Skeletal muscle satellite cell (primary cell): ENCODE results near the gene ARMC9.

Experiments used
- H3K27me3 ChIP-seq: 2 replicates; pipeline ENCODE4 v1.7.0; 2013; ENCODE audit warnings: low read length; ENCODE audit not compliant: control insufficient read depth, insufficient read depth
- H3K36me3 ChIP-seq: 2 replicates; pipeline ENCODE4 v1.7.0; 2013; ENCODE audit warnings: mild to moderate bottlenecking, control low read depth, low read length; ENCODE audit not compliant: insufficient read depth
- H3K4me1 ChIP-seq: 2 replicates; pipeline ENCODE4 v1.7.0; 2013; ENCODE audit warnings: low read length; ENCODE audit not compliant: control insufficient read depth, insufficient read depth
- H3K4me2 ChIP-seq: 2 replicates; pipeline ENCODE4 v1.7.0; 2013; ENCODE audit warnings: mild to moderate bottlenecking, low read length
- H3K4me3 ChIP-seq: 2 replicates; pipeline ENCODE4 v1.7.0; 2013; ENCODE audit warnings: low read length
- H3K9ac ChIP-seq: 2 replicates; pipeline ENCODE4 v1.7.0; 2013; ENCODE audit warnings: mild to moderate bottlenecking, low read depth, low read length, moderate library complexity
- H3K9me3 ChIP-seq: replicated peaks from 2 replicates; pipeline ENCODE4 v1.7.0; 2013; ENCODE audit warnings: mild to moderate bottlenecking, control low read depth, low read length

The ARMC9 gene

DNA sequence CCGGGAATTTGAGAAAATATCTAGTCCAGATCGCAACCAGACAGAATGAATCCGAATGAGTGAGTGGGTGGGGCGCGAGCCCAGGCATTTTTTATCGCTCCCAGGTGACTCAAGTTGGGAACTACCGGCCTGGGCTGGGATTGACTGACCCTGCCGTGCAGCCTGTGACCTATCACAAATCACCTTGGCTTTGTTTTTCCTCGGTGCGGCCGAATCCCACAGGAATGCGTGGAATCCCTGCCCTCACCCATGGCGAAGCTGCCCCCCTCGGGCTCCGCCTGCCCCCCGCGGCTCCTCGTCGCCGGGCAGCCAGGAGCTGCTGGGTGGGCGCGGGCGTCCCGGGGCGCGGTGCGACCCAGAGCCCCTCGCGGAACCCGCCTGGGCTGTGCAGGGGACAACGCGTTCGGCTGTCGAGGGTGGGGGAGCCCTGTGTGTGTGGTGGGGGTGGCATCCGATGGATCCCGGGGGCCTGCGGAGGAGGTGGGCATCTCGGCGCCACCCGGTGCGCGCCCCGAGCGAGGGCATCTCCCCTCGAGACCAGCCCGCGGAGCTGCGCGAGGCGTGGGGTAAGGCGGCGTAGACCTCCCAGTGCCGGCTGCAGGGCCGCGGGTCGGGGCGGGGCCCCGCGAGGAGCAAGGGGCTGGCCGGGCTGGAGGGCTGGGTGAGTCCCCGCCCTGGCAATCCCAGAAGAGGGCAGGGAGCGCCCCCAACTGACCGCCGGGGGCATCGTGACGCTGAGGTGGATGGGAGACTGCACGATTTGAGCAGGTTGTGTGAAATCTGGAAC, 213.6 kb downstream of the ARMC9 start:
- H3K9ac ChIP-seq, result peak overlapping the region; percentile 77
- peak overlapping the region; percentile 72 for H3K4me3 ChIP-seq
- H3K36me3 ChIP-seq, result no peaks in the 10 kb centered on the region
- no peaks in the 10 kb centered on the region for H3K27me3 ChIP-seq
- H3K4me2 ChIP-seq, result peak overlapping the region; percentile 92
- peaks cover 6% of the 10 kb centered on the region for H3K9me3 ChIP-seq
- peaks cover 9% of the 10 kb centered on the region for H3K4me1 ChIP-seq

DNA sequence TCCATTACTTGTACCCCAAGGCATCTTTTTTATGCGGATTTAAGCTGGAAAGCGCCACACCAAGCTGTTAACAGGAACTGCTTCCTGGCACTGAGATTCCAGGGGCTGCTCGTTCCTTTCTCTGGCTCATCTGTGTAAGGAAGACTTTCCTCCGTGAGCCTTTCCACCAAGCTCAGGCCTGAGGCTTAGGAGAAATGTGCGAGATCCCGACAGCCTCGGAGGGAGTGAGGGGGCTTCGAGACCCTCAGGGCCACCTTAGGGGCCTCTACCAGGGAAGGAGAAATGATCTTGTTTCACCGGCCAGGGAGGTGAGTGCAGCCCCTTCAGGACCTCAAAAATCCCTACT, 214.2 kb downstream of the ARMC9 start:
- Histone ChIP-seq H3K27me3 (peaks cover under 1% of the 10 kb centered on the region), H3K36me3 (no peaks in the 10 kb centered on the region), H3K4me3 (peak overlapping the region; percentile 72), H3K4me2 (peak overlapping the region; percentile 92), H3K4me1 (peaks cover 8% of the 10 kb centered on the region), H3K9ac (peak overlapping the region; percentile 48), H3K9me3 (peaks cover 6% of the 10 kb centered on the region)

DNA sequence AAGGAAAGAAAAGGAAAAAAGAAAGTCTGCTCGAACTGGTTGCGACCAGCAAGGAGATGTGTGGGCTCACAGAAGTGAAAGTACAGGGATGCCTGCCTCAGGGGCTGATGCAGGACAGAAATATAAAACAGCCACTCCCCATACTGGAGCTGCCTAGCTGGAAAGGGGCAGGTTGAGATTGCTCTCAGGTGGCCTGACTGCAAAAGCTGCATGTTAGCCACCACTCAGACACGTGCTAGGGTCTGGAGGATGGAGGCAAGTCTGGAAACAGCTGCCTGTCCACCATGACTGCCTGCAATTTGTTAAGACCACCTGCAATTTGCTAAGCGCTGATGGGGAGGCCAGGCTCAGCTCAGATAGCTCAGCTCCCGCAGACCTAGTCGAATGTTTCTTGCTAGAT, 215.0 kb downstream of the ARMC9 start:
- Histone ChIP-seq H3K4me1 (peaks cover 8% of the 10 kb centered on the region), H3K4me3 (no peak overlapping the region), H3K27me3 (peaks cover 4% of the 10 kb centered on the region), H3K9me3 (peaks cover 6% of the 10 kb centered on the region), H3K4me2 (no peak overlapping the region), H3K9ac (no peak overlapping the region), H3K36me3 (no peaks in the 10 kb centered on the region)

DNA sequence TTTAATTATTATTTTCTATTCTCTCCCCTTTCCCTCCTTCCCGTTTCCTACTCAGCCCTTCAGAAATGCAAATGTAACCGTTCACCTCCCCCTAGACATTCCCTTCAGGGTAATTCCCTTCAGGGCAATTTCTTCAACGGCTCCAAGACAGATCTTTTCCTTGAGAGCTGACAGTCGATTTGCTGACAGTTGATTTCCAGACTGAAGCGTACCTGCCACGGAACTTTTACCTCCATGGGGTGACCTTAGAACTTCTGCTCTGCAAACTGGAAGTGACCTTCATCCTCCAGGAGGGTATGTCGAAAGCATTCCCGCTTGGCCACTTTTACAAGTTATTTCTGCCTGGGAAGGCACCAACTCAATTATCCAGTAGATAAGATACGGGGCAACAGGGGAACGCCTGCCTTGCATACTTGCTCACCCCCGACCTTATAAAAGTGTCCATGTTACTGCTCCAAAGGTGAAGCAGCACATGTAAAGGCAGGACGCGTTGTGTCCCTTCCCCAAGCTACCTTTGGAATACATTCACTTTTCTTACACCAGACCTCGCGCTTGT, 215.6 kb downstream of the ARMC9 start:
- Histone ChIP-seq H3K4me3 (no peak overlapping the region), H3K9ac (no peak overlapping the region), H3K4me2 (no peak overlapping the region), H3K36me3 (no peaks in the 10 kb centered on the region), H3K4me1 (peaks cover 8% of the 10 kb centered on the region), H3K9me3 (peaks cover 6% of the 10 kb centered on the region), H3K27me3 (peaks cover 9% of the 10 kb centered on the region)

DNA sequence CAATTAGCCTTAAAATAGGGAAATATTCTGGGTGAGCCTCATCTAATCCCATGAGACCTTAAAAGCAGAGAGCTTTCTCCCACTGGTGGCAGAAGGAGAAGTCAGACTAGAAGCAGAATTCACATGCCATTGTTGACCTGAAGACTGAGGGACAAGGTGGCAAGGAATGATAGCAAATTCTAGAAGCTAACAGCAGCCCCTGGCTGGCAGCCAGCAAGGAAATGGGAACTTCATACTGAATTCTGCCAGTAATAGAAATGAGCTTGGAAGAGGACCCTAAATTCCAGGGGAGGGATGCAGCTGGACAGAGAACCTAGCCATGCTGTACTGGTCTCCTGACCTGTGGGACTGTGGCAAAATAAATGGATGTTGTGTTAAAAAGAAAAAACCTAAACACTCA, 216.6 kb downstream of the ARMC9 start:
- no peak overlapping the region for H3K9ac ChIP-seq
- H3K4me3 ChIP-seq, result no peak overlapping the region
- H3K36me3 ChIP-seq, result no peaks in the 10 kb centered on the region
- peaks cover 6% of the 10 kb centered on the region for H3K9me3 ChIP-seq
- peaks cover 8% of the 10 kb centered on the region for H3K4me1 ChIP-seq
- H3K4me2 ChIP-seq, result no peak overlapping the region
- peaks cover 16% of the 10 kb centered on the region for H3K27me3 ChIP-seq

DNA sequence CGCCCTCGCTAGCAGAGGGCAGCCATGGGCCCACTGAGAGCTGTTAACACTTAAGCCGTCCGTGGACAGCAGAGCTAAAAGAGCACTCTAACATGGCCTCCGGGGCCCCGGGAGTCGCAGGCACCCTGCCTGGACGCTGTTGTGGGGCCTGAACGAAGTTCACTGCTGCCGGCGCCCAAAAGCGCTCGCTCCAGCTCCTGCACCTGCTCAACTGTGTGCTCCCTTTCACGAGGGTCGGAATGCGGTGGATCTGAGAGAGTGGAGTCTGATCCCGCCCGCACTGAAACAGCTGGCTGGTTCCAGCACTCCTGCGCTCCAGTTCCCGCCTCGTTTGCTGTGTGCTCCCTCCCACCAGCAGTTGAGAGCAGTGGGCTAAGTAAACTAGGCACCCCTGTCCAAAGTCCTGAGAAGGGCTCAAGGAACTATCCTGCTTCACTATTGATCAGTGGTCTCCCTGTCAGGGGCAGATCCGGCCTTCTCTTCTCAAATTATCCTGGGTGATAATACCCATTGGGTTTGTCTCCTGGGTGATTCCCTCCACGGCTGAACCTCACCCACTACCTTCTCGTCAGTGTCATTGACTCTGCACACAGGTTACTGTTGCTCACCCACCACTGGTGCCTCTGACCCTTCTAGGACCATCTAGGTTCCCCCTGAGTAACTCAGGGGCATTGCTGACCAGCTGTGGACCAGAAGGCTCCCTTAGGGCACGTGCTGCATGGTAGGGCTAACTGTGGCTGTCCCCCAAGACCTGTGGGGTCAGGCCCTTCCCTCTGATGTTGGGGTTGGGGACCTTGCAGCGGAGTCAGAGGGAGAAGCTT, 220.6 kb downstream of the ARMC9 start:
- H3K4me1 ChIP-seq, result no peaks in the 10 kb centered on the region
- no peak overlapping the region for H3K4me3 ChIP-seq
- no peak overlapping the region for H3K4me2 ChIP-seq
- no peaks in the 10 kb centered on the region for H3K36me3 ChIP-seq
- no peak overlapping the region for H3K9ac ChIP-seq
- peaks cover 29% of the 10 kb centered on the region for H3K27me3 ChIP-seq
- H3K9me3 ChIP-seq, result no peaks in the 10 kb centered on the region

DNA sequence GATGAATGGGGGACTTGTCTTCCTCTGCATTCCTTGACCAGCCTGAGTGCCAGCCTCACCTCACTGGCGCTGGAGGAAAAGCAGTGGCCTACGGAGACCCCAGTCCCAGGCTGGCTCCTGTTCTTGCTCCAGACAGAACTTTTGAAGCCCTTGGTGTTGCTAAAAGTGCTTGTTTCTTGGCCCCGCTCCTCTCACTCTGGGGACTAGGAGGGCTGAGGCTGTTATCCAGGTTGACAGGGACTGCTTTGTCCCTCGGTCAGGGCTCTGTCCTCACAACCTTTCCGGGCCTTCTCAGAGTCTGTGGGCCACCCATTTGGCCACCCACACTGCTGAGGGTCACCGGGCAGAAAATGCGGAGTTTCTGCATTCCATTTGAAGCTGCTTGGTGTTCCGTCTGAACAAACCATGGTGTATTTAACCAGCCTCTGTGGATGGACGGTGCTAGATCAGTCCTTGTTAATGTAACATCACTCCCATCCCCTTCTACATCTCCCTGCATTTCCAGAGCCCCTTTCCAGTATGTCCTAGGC, 222.7 kb downstream of the ARMC9 start:
- H3K9me3 ChIP-seq, result no peaks in the 10 kb centered on the region
- no peaks in the 10 kb centered on the region for H3K4me1 ChIP-seq
- no peak overlapping the region for H3K4me2 ChIP-seq
- H3K27me3 ChIP-seq, result peaks cover 34% of the 10 kb centered on the region
- H3K4me3 ChIP-seq, result no peak overlapping the region
- H3K9ac ChIP-seq, result no peak overlapping the region
- no peaks in the 10 kb centered on the region for H3K36me3 ChIP-seq

DNA sequence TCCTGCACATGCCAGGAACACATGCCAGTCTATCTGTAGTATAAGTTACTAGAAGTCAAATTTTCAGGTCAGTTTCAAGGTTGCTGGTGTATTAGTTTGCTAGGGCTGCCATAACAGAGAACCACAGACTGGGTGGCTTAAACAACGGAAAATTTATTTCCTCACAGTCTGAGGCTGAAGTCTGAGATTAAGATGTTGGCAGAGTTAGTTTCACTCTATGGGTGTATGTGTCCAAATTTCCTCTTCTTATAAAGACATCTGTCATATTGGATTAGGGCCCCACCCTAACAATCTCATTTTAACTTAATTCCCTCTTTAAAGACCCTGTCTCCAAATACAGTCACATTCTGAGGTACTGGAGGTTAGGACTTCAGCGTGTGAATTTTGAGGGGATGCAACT, 223.6 kb downstream of the ARMC9 start:
- Histone ChIP-seq H3K27me3 (peaks cover 34% of the 10 kb centered on the region), H3K4me1 (no peaks in the 10 kb centered on the region), H3K9me3 (no peaks in the 10 kb centered on the region)

DNA sequence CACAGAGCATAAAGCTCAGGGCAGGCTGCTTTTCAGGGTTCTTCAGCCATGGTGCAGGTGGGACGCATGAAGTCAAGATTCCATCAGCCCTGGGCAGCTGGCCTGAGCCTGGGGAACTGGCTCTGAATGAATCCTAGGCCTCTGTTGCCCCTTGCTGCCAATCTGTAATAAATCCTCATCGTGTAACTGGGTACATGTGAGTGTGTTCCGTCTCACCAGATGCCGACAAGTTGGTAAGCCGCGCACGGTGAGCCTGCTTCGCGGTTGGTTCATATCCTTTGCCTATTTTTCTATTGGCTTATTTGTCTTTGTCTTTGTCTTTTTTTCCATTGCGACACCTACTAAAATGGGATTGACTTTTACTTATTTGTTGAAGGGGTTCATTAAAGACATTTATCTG, 224.7 kb downstream of the ARMC9 start:
- H3K27me3 ChIP-seq, result peaks cover 30% of the 10 kb centered on the region
- no peaks in the 10 kb centered on the region for H3K4me1 ChIP-seq
- H3K36me3 ChIP-seq, result no peaks in the 10 kb centered on the region
- H3K4me3 ChIP-seq, result no peak overlapping the region
- H3K9ac ChIP-seq, result no peak overlapping the region
- no peak overlapping the region for H3K4me2 ChIP-seq
- H3K9me3 ChIP-seq, result no peaks in the 10 kb centered on the region

More for the DNA sequence above, 223.6 kb downstream of the ARMC9 start:
- Histone ChIP-seq H3K9ac (no peak overlapping the region), H3K36me3 (no peaks in the 10 kb centered on the region), H3K4me3 (no peak overlapping the region), H3K4me2 (no peak overlapping the region)
